ENCODE measurements around the gene ZNF326. TPM values are rescaled to one million over a fixed set of nuclear protein-coding genes. Genes with fewer than 3 reads are reported as not detected.

ZNF326 gene
- total and polyA plus RNA-seq, 10 of the 15 experiments (the other 5 are each of a cell fraction or from before 2014, with no cell fraction given), result 7.1 to 29.4 (median 21.9) TPM

DNA sequence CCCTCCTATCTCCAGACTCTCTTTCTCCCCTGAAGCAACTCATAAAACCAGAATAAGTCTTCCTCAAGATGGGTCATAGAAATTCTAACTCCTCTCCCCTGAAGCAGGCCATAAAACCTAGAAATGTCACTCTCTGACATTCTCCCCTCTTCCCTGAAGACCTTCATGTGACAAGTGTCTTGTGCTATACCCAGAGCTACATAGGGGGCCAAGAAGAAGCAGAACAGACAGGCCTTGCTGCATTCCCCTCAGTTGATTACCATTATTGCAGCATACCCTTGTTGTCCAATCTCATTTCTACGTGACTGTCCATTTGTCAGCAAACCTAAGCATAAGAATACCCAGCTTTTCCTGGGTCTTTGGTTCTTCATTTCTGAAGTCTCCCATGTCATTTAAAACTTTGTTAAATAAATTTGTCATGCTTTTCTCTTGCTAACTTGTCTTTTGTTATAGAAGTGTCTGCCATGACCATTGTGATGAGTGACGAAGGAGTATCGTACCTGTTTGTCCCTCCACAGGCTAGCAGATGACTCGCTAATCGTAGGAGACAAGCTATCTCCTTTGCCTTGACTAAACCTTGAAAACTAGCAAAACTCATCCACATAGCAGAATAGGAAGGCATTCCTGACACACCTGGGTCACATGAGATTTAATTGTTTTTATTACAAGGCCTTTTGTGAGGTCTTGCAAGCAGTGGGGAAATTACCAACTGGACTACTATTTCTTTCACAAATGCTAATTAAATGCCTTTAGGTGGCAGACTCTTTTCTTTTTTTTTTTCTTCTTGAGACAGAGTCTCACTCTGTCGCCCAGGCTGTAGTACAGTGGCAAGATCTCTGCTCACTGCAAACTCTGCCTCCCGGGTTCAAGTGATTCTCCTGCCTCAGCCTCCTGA is 39.4 kb upstream of the ZNF326 start:
- no peak for ATAC-seq
- no peaks in the 10 kb centered on the region for H3K79me2 ChIP-seq (ENCODE audit: control insufficient read depth, insufficient read depth, low read length)
- BruUV-seq (replicated peaks), result no TSS peak
- no peak overlapping the region for H3K9ac ChIP-seq (ENCODE audit: control insufficient read depth, insufficient read depth, low read length)
- no peak for TF ChIP-seq ZNF384 (IDR thresholded peaks at IDR 0.05; ENCODE audit: borderline replicate concordance, low read depth, low read length)
- TF ChIP-seq HDAC6 (IDR thresholded peaks at IDR 0.05; ENCODE audit: unreplicated experiment), result no peak
- TF ChIP-seq MEF2A (IDR thresholded peaks at IDR 0.05; ENCODE audit: insufficient read depth, low read depth, low read length), result no peak
- no peak for TF ChIP-seq CREB1 (IDR thresholded peaks at IDR 0.05; ENCODE audit: low read depth)
- TF ChIP-seq, protein P1, sequence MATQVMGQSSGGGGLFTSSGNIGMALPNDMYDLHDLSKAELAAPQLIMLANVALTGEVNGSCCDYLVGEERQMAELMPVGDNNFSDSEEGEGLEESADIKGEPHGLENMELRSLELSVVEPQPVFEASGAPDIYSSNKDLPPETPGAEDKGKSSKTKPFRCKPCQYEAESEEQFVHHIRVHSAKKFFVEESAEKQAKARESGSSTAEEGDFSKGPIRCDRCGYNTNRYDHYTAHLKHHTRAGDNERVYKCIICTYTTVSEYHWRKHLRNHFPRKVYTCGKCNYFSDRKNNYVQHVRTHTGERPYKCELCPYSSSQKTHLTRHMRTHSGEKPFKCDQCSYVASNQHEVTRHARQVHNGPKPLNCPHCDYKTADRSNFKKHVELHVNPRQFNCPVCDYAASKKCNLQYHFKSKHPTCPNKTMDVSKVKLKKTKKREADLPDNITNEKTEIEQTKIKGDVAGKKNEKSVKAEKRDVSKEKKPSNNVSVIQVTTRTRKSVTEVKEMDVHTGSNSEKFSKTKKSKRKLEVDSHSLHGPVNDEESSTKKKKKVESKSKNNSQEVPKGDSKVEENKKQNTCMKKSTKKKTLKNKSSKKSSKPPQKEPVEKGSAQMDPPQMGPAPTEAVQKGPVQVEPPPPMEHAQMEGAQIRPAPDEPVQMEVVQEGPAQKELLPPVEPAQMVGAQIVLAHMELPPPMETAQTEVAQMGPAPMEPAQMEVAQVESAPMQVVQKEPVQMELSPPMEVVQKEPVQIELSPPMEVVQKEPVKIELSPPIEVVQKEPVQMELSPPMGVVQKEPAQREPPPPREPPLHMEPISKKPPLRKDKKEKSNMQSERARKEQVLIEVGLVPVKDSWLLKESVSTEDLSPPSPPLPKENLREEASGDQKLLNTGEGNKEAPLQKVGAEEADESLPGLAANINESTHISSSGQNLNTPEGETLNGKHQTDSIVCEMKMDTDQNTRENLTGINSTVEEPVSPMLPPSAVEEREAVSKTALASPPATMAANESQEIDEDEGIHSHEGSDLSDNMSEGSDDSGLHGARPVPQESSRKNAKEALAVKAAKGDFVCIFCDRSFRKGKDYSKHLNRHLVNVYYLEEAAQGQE (IDR thresholded peaks at IDR 0.05; ENCODE audit: low read depth, low read length), result no peak
- TF ChIP-seq LARP7 (IDR thresholded peaks at IDR 0.05), result no peak
- TF ChIP-seq, protein P2, sequence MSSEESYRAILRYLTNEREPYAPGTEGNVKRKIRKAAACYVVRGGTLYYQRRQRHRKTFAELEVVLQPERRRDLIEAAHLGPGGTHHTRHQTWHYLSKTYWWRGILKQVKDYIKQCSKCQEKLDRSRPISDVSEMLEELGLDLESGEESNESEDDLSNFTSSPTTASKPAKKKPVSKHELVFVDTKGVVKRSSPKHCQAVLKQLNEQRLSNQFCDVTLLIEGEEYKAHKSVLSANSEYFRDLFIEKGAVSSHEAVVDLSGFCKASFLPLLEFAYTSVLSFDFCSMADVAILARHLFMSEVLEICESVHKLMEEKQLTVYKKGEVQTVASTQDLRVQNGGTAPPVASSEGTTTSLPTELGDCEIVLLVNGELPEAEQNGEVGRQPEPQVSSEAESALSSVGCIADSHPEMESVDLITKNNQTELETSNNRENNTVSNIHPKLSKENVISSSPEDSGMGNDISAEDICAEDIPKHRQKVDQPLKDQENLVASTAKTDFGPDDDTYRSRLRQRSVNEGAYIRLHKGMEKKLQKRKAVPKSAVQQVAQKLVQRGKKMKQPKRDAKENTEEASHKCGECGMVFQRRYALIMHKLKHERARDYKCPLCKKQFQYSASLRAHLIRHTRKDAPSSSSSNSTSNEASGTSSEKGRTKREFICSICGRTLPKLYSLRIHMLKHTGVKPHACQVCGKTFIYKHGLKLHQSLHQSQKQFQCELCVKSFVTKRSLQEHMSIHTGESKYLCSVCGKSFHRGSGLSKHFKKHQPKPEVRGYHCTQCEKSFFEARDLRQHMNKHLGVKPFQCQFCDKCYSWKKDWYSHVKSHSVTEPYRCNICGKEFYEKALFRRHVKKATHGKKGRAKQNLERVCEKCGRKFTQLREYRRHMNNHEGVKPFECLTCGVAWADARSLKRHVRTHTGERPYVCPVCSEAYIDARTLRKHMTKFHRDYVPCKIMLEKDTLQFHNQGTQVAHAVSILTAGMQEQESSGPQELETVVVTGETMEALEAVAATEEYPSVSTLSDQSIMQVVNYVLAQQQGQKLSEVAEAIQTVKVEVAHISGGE (CRISPR knock-in tag; IDR thresholded peaks at IDR 0.05), result no peak
- no peak for TF ChIP-seq EGR1 (IDR thresholded peaks at IDR 0.05; ENCODE audit: borderline replicate concordance in 1 of 2, low read depth in 2 of 2, low read length in 2 of 2)
- no peak for TF ChIP-seq PAX8 (IDR thresholded peaks at IDR 0.05)
- no peak for TF ChIP-seq HDGF (IDR thresholded peaks at IDR 0.05)
- TF ChIP-seq NFYB (IDR thresholded peaks at IDR 0.05; ENCODE audit: insufficient read depth, low read depth, low read length), result no peak
- TF ChIP-seq POLR2AphosphoS2 (IDR thresholded peaks at IDR 0.05; ENCODE audit: low read depth, low read length), result no peak
- no peak for TF ChIP-seq DPF2 (IDR thresholded peaks at IDR 0.05)
- no peak for TF ChIP-seq SREBF2 (IDR thresholded peaks at IDR 0.05; ENCODE audit: low read length)
- H3K4me3 ChIP-seq, result no peak overlapping the region
- H3K9me3 ChIP-seq (replicated peaks; ENCODE audit: control insufficient read depth, insufficient read depth, low read length), result peaks cover 4% of the 10 kb centered on the region; the same call in 2 of the 3 replicates
- 98% methylated on average over 6 of the region's 7 CpGs for WGBS (ENCODE audit: insufficient coverage, insufficient replicate concordance, low lambda C conversion rate, missing lambda C conversion rate)
- SMC1A ChIA-PET (ENCODE audit: uncharacterized antibody, unreplicated experiment), result interaction anchor here (1.1 to 2.7 kb wide), 3 partner anchors 30 to 174 kb away, joined by 3 to 9 read pairs (median 4); no protein-coding TSS in a partner anchor
- CTCF ChIA-PET, result interaction anchor here (0.6 to 1.2 kb wide), 6 partner anchors 9 to 1272 kb away, joined by 3 to 4 read pairs (median 3); no protein-coding TSS in a partner anchor
- no peaks in the 10 kb centered on the region for H4K20me1 ChIP-seq (ENCODE audit: control insufficient read depth, insufficient read depth)
- no peak for DNase-seq (ENCODE audit: low read depth, low spot score)
- H3K4me1 ChIP-seq (ENCODE audit: control insufficient read depth, insufficient read depth, low read length), result peaks cover 19% of the 10 kb centered on the region
- no peak overlapping the region for H3K4me2 ChIP-seq (ENCODE audit: control insufficient read depth, insufficient read depth)
- POLR2A ChIA-PET, result no interaction called here
- no peak overlapping the region for H2AFZ ChIP-seq (ENCODE audit: control insufficient read depth, low read depth, low read length)
- H3K36me3 ChIP-seq (ENCODE audit: control insufficient read depth in 2 of 2, insufficient read depth in 2 of 2, low read length in 1 of 2), result no peaks in the 10 kb centered on the region
- intact Hi-C loops (cut with micrococcal nuclease; ENCODE audit: unreplicated experiment) (no loop called here), in situ Hi-C loops (cut with MboI) (no loop called here)
- no peaks in the 10 kb centered on the region for H3K27me3 ChIP-seq (replicated peaks in 1 of 2; ENCODE audit: control insufficient read depth in 2 of 2, insufficient read depth in 2 of 2, low read length in 1 of 2)
- H3K27ac ChIP-seq (ENCODE audit: control insufficient read depth, insufficient read depth), result no peak overlapping the region
- FAIRE-seq, result no peak
- RAD21 ChIA-PET (ENCODE audit: unreplicated experiment), result interaction anchor here (0.7 kb wide), 1 partner anchor 35 kb away, joined by 3 read pairs; no protein-coding TSS in a partner anchor
